ENCODE results near the gene TELO2. TPM values are rescaled to one million over a fixed set of nuclear protein-coding genes. Genes with fewer than 3 reads are reported as not detected.

The TELO2 gene
- total RNA-seq, 1 experiment from 2014 or later = 65.4 TPM

DNA sequence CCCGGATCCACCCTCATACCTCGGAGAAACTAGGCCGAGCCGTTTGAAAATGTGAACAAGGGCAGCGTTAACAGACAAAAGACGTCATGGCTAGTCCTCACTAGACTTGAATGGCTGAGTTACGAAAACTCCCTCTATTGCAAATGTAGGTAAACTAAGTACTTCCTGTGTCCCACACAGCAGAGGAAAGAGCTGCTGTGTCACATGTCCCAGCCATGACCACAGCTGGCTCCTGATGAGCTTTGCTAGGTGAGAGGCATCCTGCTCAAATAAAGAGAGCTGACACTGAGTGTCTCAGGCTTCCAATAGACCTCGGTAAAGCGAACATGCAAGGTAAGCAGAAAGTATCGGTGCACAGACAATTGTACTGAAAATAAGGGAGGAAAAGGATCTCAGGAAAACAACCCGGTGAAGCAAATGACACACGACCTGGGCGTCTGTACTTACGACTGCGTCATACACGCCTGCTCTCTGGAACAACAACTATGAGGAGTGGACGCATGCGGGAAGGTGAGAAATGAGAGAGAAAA is 66.4 kb downstream of the TELO2 start:
- no peak for TF ChIP-seq CTCF (IDR thresholded peaks at IDR 0.05)
- no peak for TF ChIP-seq SIN3A (IDR thresholded peaks at IDR 0.05; ENCODE audit: borderline replicate concordance, insufficient read depth, low read depth, low read length)
- no peak for TF ChIP-seq REST (IDR thresholded peaks at IDR 0.05; ENCODE audit: insufficient read depth in 1 of 2, low read depth in 2 of 2, low read length in 1 of 2)
- TF ChIP-seq POLR2AphosphoS5 (IDR thresholded peaks at IDR 0.05; ENCODE audit: low read depth, low read length) = no peak
- no TSS peak for BruUV-seq (replicated peaks)
- no peaks in the 10 kb centered on the region for H3K27me3 ChIP-seq (ENCODE audit: control insufficient read depth, insufficient read depth, low read length)
- H3K4me3 ChIP-seq (ENCODE audit: low read depth in 2 of 2, low read length in 2 of 2) = no peak overlapping the region
- H3K27ac ChIP-seq (ENCODE audit: low read length) = no peak overlapping the region
- intact Hi-C loops (cut with micrococcal nuclease; ENCODE audit: unreplicated experiment) (no loop called here), in situ Hi-C loops (cut with HindIII; ENCODE audit: low pct_unique_long_range_greater_than_20kb, low sequenced_read_pairs) (no loop called here)
- no peaks in the 10 kb centered on the region for H3K9me3 ChIP-seq (ENCODE audit: control insufficient read depth, insufficient read depth, low read depth, low read length)
- DNase-seq (ENCODE audit: low read depth, low spot score) (no peak), ATAC-seq (no peak)
- ChIA-PET CTCF (no interaction called here), POLR2A (no interaction called here)
- H3K36me3 ChIP-seq (ENCODE audit: control insufficient read depth, insufficient read depth, low read length) = no peaks in the 10 kb centered on the region; the same call in 1 of the 2 replicates
- no peaks in the 10 kb centered on the region for H3K4me1 ChIP-seq (ENCODE audit: control insufficient read depth, insufficient read depth, low read length)

Other genes with a start within 250 kb of the TELO2 start
- gene TPSD1, start 237.3 kb upstream of the TELO2 start, total RNA-seq (2021; ENCODE audit: unreplicated experiment) = 0.26 TPM
- 198 TPM for gene UBE2I, start 183.7 kb upstream of the TELO2 start, total RNA-seq (2021; ENCODE audit: unreplicated experiment)
- 9.4 TPM for gene BAIAP3, start 159.7 kb upstream of the TELO2 start, total RNA-seq (2021; ENCODE audit: unreplicated experiment)
- 89.7 TPM for gene TSR3, start 141.5 kb upstream of the TELO2 start, total RNA-seq (2021; ENCODE audit: unreplicated experiment)
- gene GNPTG, start 141.4 kb upstream of the TELO2 start, total RNA-seq (2021; ENCODE audit: unreplicated experiment) = 62.5 TPM
- gene UNKL, start 78.7 kb upstream of the TELO2 start, total RNA-seq (2021; ENCODE audit: unreplicated experiment) = 26.6 TPM
- gene UQCC4, start 72.6 kb upstream of the TELO2 start, total RNA-seq (2021; ENCODE audit: unreplicated experiment) = 18.1 TPM
- not detected for gene PERCC1, start 62.3 kb upstream of the TELO2 start, total RNA-seq (2021; ENCODE audit: unreplicated experiment)
- 2.0 TPM for gene CCDC154, start 48.8 kb upstream of the TELO2 start, total RNA-seq (2021; ENCODE audit: unreplicated experiment)
- 179 TPM for gene CLCN7, start 18.3 kb upstream of the TELO2 start, total RNA-seq (2021; ENCODE audit: unreplicated experiment)
- not detected for gene PTX4, start 4.4 kb upstream of the TELO2 start, total RNA-seq (2021; ENCODE audit: unreplicated experiment)
- 0.13 TPM for gene TMEM204, start 40.3 kb downstream of the TELO2 start, total RNA-seq (2021; ENCODE audit: unreplicated experiment)
- 25.5 TPM for gene IFT140, start 118.7 kb downstream of the TELO2 start, total RNA-seq (2021; ENCODE audit: unreplicated experiment)
- gene CRAMP1, start 119.0 kb downstream of the TELO2 start, total RNA-seq (2021; ENCODE audit: unreplicated experiment) = 28.8 TPM
- 200 TPM for gene JPT2, start 184.9 kb downstream of the TELO2 start, total RNA-seq (2021; ENCODE audit: unreplicated experiment)
- gene MAPK8IP3, start 212.8 kb downstream of the TELO2 start, total RNA-seq (2021; ENCODE audit: unreplicated experiment) = 108 TPM